ENCODE data around the gene SP7. TPM values are rescaled to one million over a fixed set of nuclear protein-coding genes. Genes with fewer than 3 reads are reported as not detected.

Gene SP7
- total and polyA plus RNA-seq, 9 of the 15 experiments (the other 6 are each of a cell fraction or from before 2014, with no cell fraction given) = 0.04 TPM; not detected in 8

DNA sequence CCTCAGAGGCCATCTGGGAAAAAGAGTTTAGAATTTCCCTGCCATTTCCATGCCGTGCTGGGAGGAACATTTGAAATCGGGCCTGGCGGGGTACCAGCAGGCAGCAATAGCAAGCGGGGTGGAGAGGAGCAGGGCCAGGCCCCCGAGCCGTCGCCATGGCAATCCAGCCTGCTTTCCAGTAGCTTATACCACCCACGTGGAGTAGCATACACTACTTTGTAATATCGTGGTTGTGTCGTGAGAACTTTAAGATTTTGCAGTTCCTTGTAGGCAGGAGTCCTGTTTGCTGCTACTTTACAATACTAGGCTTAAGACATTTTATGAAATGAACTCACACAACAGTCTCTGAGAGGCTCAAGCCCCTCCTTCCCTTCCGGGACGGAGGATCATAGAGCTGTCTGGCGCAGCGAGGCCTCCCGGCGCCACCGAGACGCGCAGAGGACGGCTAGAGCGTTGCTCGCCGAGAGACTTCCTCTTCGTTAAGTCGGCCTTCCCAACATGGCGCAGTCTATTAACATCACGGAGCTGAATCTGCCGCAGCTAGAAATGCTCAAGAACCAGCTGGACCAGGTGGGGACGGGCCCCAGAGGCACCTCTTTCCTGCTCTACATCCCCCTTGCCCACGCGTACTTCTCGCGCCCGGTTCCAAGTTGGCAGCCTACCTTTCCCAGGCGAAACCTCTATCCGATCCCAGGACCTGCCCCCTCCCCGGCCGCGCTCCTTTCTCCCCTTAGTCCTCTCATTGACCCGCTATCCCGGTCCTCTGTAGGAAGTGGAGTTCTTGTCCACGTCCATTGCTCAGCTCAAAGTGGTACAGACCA is 40.9 kb downstream of the SP7 start, which contains the start of gene PFDN5 (continued):
- TF ChIP-seq, protein P1, sequence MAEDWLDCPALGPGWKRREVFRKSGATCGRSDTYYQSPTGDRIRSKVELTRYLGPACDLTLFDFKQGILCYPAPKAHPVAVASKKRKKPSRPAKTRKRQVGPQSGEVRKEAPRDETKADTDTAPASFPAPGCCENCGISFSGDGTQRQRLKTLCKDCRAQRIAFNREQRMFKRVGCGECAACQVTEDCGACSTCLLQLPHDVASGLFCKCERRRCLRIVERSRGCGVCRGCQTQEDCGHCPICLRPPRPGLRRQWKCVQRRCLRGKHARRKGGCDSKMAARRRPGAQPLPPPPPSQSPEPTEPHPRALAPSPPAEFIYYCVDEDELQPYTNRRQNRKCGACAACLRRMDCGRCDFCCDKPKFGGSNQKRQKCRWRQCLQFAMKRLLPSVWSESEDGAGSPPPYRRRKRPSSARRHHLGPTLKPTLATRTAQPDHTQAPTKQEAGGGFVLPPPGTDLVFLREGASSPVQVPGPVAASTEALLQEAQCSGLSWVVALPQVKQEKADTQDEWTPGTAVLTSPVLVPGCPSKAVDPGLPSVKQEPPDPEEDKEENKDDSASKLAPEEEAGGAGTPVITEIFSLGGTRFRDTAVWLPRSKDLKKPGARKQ (CRISPR knock-in tag; IDR thresholded peaks at IDR 0.05) = no peak
- TF ChIP-seq ZNF77 (CRISPR knock-in tag; IDR thresholded peaks at IDR 0.05) (no peak), RBM22 (IDR thresholded peaks at IDR 0.05; ENCODE audit: low read depth, low read length, poor library complexity, severe bottlenecking) (no peak), POLR2G (IDR thresholded peaks at IDR 0.05; ENCODE audit: low read depth, low read length) (peak; percentile 77), CHCHD3 (CRISPR knock-in tag; IDR thresholded peaks at IDR 0.05) (no peak), BRCA1 (IDR thresholded peaks at IDR 0.05) (no peak), BRCA1 (CRISPR knock-in tag; IDR thresholded peaks at IDR 0.05) (0 out of 2 replicates have a peak, but pooled peaks have one; percentile 39), FOXA1 (IDR thresholded peaks at IDR 0.05; ENCODE audit: borderline replicate concordance) (no peak), ZNF12 (CRISPR knock-in tag; IDR thresholded peaks at IDR 0.05) (no peak), ZKSCAN8 (CRISPR knock-in tag; IDR thresholded peaks at IDR 0.05) (no peak), ZNF134 (CRISPR knock-in tag; conservative IDR thresholded peaks at IDR 0.05) (no peak), PRPF4 (IDR thresholded peaks at IDR 0.05; ENCODE audit: insufficient read depth, low read depth, low read length, poor library complexity, severe bottlenecking) (no peak), HLTF (IDR thresholded peaks at IDR 0.05) (no peak), SAFB (IDR thresholded peaks at IDR 0.05; ENCODE audit: borderline replicate concordance, low read depth, low read length) (no peak), ZSCAN32 (CRISPR knock-in tag; IDR thresholded peaks at IDR 0.05) (no peak)
- TF ChIP-seq, protein P2, sequence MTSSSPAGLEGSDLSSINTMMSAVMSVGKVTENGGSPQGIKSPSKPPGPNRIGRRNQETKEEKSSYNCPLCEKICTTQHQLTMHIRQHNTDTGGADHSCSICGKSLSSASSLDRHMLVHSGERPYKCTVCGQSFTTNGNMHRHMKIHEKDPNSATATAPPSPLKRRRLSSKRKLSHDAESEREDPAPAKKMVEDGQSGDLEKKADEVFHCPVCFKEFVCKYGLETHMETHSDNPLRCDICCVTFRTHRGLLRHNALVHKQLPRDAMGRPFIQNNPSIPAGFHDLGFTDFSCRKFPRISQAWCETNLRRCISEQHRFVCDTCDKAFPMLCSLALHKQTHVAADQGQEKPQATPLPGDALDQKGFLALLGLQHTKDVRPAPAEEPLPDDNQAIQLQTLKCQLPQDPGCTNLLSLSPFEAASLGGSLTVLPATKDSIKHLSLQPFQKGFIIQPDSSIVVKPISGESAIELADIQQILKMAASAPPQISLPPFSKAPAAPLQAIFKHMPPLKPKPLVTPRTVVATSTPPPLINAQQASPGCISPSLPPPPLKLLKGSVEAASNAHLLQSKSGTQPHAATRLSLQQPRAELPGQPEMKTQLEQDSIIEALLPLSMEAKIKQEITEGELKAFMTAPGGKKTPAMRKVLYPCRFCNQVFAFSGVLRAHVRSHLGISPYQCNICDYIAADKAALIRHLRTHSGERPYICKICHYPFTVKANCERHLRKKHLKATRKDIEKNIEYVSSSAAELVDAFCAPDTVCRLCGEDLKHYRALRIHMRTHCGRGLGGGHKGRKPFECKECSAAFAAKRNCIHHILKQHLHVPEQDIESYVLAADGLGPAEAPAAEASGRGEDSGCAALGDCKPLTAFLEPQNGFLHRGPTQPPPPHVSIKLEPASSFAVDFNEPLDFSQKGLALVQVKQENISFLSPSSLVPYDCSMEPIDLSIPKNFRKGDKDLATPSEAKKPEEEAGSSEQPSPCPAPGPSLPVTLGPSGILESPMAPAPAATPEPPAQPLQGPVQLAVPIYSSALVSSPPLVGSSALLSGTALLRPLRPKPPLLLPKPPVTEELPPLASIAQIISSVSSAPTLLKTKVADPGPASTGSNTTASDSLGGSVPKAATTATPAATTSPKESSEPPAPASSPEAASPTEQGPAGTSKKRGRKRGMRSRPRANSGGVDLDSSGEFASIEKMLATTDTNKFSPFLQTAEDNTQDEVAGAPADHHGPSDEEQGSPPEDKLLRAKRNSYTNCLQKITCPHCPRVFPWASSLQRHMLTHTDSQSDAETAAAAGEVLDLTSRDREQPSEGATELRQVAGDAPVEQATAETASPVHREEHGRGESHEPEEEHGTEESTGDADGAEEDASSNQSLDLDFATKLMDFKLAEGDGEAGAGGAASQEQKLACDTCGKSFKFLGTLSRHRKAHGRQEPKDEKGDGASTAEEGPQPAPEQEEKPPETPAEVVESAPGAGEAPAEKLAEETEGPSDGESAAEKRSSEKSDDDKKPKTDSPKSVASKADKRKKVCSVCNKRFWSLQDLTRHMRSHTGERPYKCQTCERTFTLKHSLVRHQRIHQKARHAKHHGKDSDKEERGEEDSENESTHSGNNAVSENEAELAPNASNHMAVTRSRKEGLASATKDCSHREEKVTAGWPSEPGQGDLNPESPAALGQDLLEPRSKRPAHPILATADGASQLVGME (CRISPR knock-in tag; IDR thresholded peaks at IDR 0.05) = 0 out of 2 replicates have a peak, but pooled peaks have one; percentile 61
- TF ChIP-seq, protein P3, sequence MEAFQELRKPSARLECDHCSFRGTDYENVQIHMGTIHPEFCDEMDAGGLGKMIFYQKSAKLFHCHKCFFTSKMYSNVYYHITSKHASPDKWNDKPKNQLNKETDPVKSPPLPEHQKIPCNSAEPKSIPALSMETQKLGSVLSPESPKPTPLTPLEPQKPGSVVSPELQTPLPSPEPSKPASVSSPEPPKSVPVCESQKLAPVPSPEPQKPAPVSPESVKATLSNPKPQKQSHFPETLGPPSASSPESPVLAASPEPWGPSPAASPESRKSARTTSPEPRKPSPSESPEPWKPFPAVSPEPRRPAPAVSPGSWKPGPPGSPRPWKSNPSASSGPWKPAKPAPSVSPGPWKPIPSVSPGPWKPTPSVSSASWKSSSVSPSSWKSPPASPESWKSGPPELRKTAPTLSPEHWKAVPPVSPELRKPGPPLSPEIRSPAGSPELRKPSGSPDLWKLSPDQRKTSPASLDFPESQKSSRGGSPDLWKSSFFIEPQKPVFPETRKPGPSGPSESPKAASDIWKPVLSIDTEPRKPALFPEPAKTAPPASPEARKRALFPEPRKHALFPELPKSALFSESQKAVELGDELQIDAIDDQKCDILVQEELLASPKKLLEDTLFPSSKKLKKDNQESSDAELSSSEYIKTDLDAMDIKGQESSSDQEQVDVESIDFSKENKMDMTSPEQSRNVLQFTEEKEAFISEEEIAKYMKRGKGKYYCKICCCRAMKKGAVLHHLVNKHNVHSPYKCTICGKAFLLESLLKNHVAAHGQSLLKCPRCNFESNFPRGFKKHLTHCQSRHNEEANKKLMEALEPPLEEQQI (IDR thresholded peaks at IDR 0.05) = no peak
- TF ChIP-seq, protein P4, sequence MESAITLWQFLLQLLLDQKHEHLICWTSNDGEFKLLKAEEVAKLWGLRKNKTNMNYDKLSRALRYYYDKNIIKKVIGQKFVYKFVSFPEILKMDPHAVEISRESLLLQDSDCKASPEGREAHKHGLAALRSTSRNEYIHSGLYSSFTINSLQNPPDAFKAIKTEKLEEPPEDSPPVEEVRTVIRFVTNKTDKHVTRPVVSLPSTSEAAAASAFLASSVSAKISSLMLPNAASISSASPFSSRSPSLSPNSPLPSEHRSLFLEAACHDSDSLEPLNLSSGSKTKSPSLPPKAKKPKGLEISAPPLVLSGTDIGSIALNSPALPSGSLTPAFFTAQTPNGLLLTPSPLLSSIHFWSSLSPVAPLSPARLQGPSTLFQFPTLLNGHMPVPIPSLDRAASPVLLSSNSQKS (CRISPR knock-in tag; IDR thresholded peaks at IDR 0.05) = no peak

Measured in K562 (cell line).